K562 (cell line): Measurements from ENCODE around the gene CPT1A. TPM values are rescaled to one million over a fixed set of nuclear protein-coding genes. Genes with fewer than 3 reads are reported as not detected.
A peak's percentile ranks its signal among the peaks of the same experiment; 100 is the strongest.

Source experiments
- ADNP ChIP-seq: fragments of 200-800 bp; sonication (Bioruptor generic); IDR thresholded peaks from 2 replicates; pipeline ENCODE4 v1.6.1; 2016; ENCODE audit warnings: missing genetic modification characterization, missing compliant biosample characterization
- COPS2 ChIP-seq: fragments of 450-650 bp; conservative IDR thresholded peaks from 2 replicates; pipeline ENCODE4 v1.6.1; 2016; ENCODE audit warnings: mild to moderate bottlenecking, moderate library complexity
- DMBX1 ChIP-seq: fragments of 250-450 bp; sonication (Bioruptor Pico); IDR thresholded peaks from 2 replicates; pipeline ENCODE4 v1.8.0; 2022; ENCODE audit warnings: inconsistent platforms, mild to moderate bottlenecking, moderate library complexity, borderline replicate concordance
- E2F3 ChIP-seq: fragments of 250-450 bp; sonication (Bioruptor Pico); IDR thresholded peaks from 2 replicates; pipeline ENCODE4 v1.4.0; 2020; ENCODE audit warnings: mild to moderate bottlenecking
- GMEB1 ChIP-seq: fragments of 250-450 bp; sonication (Bioruptor Pico); IDR thresholded peaks from 2 replicates; pipeline ENCODE4 v1.4.0; 2020; ENCODE audit warnings: mild to moderate bottlenecking
- HEY1 ChIP-seq: fragments of 250-450 bp; sonication (Bioruptor Pico); IDR thresholded peaks from 2 replicates; pipeline ENCODE4 v1.5.0; 2020; ENCODE audit warnings: mild to moderate bottlenecking, moderate library complexity, borderline replicate concordance
- HMGN3 ChIP-seq: IDR thresholded peaks from 2 replicates; pipeline ENCODE4 v1.6.1; 2011; ENCODE audit warnings: borderline replicate concordance, low read depth, mild to moderate bottlenecking, mixed read lengths, low read length; ENCODE audit not compliant: insufficient read length; ENCODE audit errors: extremely low read depth
- KDM4B ChIP-seq, 2 experiments: fragments of 450-650 bp in 1 of 2; sonication (generic) in 1 of 2; IDR thresholded peaks; 2 replicates each; pipeline ENCODE4 v1.6.1; 2016 to 2017; ENCODE audit warnings: borderline replicate concordance in 2 of 2, antibody characterized with exemption in 1 of 2, low read depth in 1 of 2, mild to moderate bottlenecking in 1 of 2
- MIER1 ChIP-seq: fragments of 450-650 bp; IDR thresholded peaks from 2 replicates; pipeline ENCODE4 v1.6.1; 2016; ENCODE audit warnings: antibody characterized with exemption, mild to moderate bottlenecking, low read depth
- NEUROD1 ChIP-seq: fragments of 150-350 bp; IDR thresholded peaks from 2 replicates; pipeline ENCODE4 v1.6.1; 2014; ENCODE audit warnings: borderline replicate concordance, low read length, low read depth; ENCODE audit not compliant: partially characterized antibody
- SAFB2 ChIP-seq: fragments of 200-400 bp; formaldehyde crosslinking; IDR thresholded peaks from 2 replicates; pipeline ENCODE4 v1.6.1; 2018; ENCODE audit warnings: borderline replicate concordance, low read length, low read depth, moderate library complexity; ENCODE audit not compliant: severe bottlenecking
- TRIM24 ChIP-seq, 2 experiments: fragments of 450-650 bp; IDR thresholded peaks; 2 replicates each; pipeline ENCODE4 v1.6.1; 2016
- ZBTB5 ChIP-seq: fragments of 450-650 bp; IDR thresholded peaks from 2 replicates; pipeline ENCODE4 v1.6.1; 2017; ENCODE audit warnings: antibody characterized with exemption
- ZBTB8A ChIP-seq: fragments of 450-650 bp; IDR thresholded peaks from 2 replicates; pipeline ENCODE4 v1.6.1; 2018; ENCODE audit warnings: mild to moderate bottlenecking, moderate library complexity; ENCODE audit not compliant: partially characterized antibody
- ZEB2 ChIP-seq: fragments of 450-650 bp; IDR thresholded peaks from 2 replicates; pipeline ENCODE4 v1.6.1; 2016
- ZNF197 ChIP-seq: fragments of 200-800 bp; sonication (Bioruptor generic); IDR thresholded peaks from 2 replicates; pipeline ENCODE4 v1.6.1; 2016; ENCODE audit warnings: low read depth, missing genetic modification characterization, missing compliant biosample characterization
- ZNF311 ChIP-seq: fragments of 250-450 bp; sonication (Bioruptor Pico); IDR thresholded peaks from 2 replicates; pipeline ENCODE4 v1.4.0; 2020; ENCODE audit warnings: mild to moderate bottlenecking, moderate library complexity
- ZNF444 ChIP-seq: fragments of 250-450 bp; sonication (Bioruptor Pico); IDR thresholded peaks from 2 replicates; pipeline ENCODE4 v1.4.0; 2020; ENCODE audit warnings: mild to moderate bottlenecking, moderate library complexity
- ZNF764 ChIP-seq: fragments of 250-450 bp; sonication (Bioruptor Pico); IDR thresholded peaks from 2 replicates; pipeline ENCODE4 v1.4.0; 2020; ENCODE audit warnings: low read depth, mild to moderate bottlenecking, moderate library complexity
- ZNF785 ChIP-seq: fragments of 250-450 bp; sonication (Bioruptor Pico); IDR thresholded peaks from 2 replicates; pipeline ENCODE4 v1.4.0; 2020; ENCODE audit warnings: mild to moderate bottlenecking
- polyA plus RNA-seq, 8 experiments: library from polyadenylated mRNA; depleted of rRNA in 4 of 8; stranded (reverse) in 5 of 8; unstranded in 3 of 8; fragments of >200 nt; fragmentation: Nextera tagmentation in 2 of 8; fragmentation: Illumina TruSeq in 1 of 8; extraction: Ambion mirVana in 2 of 8; extraction: Trizol in 1 of 8; gene quantifications; 2 replicates each; pipeline versions ENCODE4 v1.2.1 to v1.2.3, GENCODE V29; 2011 to 2014; ENCODE audit warnings: inconsistent platforms in 1 of 8, missing spikeins in 1 of 8
- total RNA-seq, 7 experiments: library from RNA; depleted of rRNA in 6 of 7; stranded (reverse); fragments of >200 nt in 6 of 7; fragmentation: Illumina TruSeq in 2 of 7; extraction: Trizol in 2 of 7; gene quantifications; 2 replicates each; pipeline versions ENCODE4 v1.2.1 to v1.2.3, GENCODE V29; 2011 to 2021; ENCODE audit warnings: low replicate concordance in 1 of 7
- TF ChIP-seq, protein P1 (sequence below): fragments of 450-650 bp; formaldehyde crosslinking; IDR thresholded peaks from 2 replicates; pipeline ENCODE4 v1.4.0; 2022; ENCODE audit warnings: missing genetic modification characterization
- TF ChIP-seq, protein P2 (sequence below): fragments of 250-450 bp; sonication (Bioruptor Pico); IDR thresholded peaks from 2 replicates; pipeline ENCODE4 v1.8.0; 2022; ENCODE audit warnings: inconsistent platforms

Gene CPT1A
- total and polyA plus RNA-seq, 9 of the 15 experiments (the other 6 are each of a cell fraction or from before 2014, with no cell fraction given): 2.6 to 29.1 (median 12.3) TPM

DNA sequence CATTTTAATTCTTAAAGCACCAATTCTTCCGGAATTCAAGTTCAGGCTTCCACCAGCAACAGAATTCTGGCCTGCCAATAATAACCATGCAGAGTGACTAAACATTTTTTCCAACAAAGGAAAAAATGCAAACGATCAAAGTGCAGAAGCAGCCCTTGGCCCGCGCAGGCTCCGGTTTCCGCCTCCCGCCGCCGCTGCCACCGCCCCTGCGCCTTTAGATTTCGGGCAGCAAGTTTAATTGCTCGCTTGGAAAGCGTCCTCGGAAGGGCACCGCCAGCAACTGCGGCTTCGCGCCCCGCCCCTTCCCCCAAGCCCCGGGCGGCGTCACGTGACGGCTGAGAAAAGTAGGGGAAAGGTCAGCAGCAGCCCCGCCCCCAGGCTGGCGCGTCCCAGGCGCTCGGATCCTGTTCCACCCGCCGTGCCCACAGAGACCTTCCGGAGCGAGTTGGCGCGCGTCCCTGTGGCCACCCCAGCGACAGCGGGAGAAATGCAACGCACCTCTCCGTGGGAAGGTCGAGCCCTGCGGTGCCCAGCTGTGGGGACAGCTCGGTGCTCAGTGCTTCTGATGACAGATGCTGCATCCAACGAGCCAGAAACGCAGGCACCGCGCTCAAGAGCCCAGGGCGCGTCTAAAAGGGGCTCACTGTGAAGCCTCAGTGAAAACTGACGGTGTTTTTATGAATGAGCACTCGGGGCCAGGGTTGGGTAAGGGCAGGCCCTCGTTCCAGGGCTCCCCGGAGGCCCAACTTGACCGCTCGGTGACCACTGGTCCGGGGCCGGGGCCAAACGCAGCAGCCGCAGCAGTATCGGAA is 2.5 kb downstream of the CPT1A start (continued):
- TF ChIP-seq, protein P1, sequence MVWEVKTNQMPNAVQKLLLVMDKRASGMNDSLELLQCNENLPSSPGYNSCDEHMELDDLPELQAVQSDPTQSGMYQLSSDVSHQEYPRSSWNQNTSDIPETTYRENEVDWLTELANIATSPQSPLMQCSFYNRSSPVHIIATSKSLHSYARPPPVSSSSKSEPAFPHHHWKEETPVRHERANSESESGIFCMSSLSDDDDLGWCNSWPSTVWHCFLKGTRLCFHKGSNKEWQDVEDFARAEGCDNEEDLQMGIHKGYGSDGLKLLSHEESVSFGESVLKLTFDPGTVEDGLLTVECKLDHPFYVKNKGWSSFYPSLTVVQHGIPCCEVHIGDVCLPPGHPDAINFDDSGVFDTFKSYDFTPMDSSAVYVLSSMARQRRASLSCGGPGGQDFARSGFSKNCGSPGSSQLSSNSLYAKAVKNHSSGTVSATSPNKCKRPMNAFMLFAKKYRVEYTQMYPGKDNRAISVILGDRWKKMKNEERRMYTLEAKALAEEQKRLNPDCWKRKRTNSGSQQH (CRISPR knock-in tag): no peak
- TF ChIP-seq ZBTB5: no peak
- TF ChIP-seq E2F3: no peak
- no peak for TF ChIP-seq ZEB2
- no peak for TF ChIP-seq NEUROD1
- TF ChIP-seq ZNF785 (CRISPR knock-in tag): no peak
- TF ChIP-seq HEY1 (CRISPR knock-in tag): no peak
- no peak for TF ChIP-seq COPS2
- TF ChIP-seq, protein P2, sequence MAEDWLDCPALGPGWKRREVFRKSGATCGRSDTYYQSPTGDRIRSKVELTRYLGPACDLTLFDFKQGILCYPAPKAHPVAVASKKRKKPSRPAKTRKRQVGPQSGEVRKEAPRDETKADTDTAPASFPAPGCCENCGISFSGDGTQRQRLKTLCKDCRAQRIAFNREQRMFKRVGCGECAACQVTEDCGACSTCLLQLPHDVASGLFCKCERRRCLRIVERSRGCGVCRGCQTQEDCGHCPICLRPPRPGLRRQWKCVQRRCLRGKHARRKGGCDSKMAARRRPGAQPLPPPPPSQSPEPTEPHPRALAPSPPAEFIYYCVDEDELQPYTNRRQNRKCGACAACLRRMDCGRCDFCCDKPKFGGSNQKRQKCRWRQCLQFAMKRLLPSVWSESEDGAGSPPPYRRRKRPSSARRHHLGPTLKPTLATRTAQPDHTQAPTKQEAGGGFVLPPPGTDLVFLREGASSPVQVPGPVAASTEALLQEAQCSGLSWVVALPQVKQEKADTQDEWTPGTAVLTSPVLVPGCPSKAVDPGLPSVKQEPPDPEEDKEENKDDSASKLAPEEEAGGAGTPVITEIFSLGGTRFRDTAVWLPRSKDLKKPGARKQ (CRISPR knock-in tag): no peak
- TF ChIP-seq ADNP (tag): no peak
- TF ChIP-seq ZNF197 (CRISPR knock-in tag): no peak
- no peak for TF ChIP-seq ZBTB8A
- TF ChIP-seq TRIM24 (IDR thresholded peaks at IDR 0.05): no peak
- TF ChIP-seq ZNF764 (CRISPR knock-in tag): no peak
- no peak for TF ChIP-seq ZNF444 (CRISPR knock-in tag)
- TF ChIP-seq DMBX1 (CRISPR knock-in tag): no peak; the same call in 1 of the 2 replicates
- TF ChIP-seq ZNF311 (CRISPR knock-in tag): no peak
- no peak for TF ChIP-seq MIER1
- TF ChIP-seq KDM4B (IDR thresholded peaks at IDR 0.05; ENCODE audit: borderline replicate concordance in 2 of 2, low read depth in 1 of 2): no peak
- no peak for TF ChIP-seq SAFB2
- no peak; the same call in 1 of the 2 replicates for TF ChIP-seq GMEB1
- TF ChIP-seq HMGN3: peak; percentile 97
